GM12801 (cell line): ENCODE measurements around the gene CIB4.

ENCODE experiments used
- TF ChIP-seq, protein P1 (sequence below): IDR thresholded peaks from one replicate; pipeline ENCODE4 v1.5.1; 2011; ENCODE audit warnings: control low read depth; ENCODE audit not compliant: insufficient read length; ENCODE audit errors: extremely low read depth

Gene CIB4

GRCh38 chr2:26623541-26624495 lies 17.3 kb downstream of the CIB4 start:
- TF ChIP-seq, protein P1, sequence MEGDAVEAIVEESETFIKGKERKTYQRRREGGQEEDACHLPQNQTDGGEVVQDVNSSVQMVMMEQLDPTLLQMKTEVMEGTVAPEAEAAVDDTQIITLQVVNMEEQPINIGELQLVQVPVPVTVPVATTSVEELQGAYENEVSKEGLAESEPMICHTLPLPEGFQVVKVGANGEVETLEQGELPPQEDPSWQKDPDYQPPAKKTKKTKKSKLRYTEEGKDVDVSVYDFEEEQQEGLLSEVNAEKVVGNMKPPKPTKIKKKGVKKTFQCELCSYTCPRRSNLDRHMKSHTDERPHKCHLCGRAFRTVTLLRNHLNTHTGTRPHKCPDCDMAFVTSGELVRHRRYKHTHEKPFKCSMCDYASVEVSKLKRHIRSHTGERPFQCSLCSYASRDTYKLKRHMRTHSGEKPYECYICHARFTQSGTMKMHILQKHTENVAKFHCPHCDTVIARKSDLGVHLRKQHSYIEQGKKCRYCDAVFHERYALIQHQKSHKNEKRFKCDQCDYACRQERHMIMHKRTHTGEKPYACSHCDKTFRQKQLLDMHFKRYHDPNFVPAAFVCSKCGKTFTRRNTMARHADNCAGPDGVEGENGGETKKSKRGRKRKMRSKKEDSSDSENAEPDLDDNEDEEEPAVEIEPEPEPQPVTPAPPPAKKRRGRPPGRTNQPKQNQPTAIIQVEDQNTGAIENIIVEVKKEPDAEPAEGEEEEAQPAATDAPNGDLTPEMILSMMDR, result no peak

GRCh38 chr2:26621469-26622199 lies 19.5 kb downstream of the CIB4 start:
- TF ChIP-seq, protein P1, result no peak

DNA sequence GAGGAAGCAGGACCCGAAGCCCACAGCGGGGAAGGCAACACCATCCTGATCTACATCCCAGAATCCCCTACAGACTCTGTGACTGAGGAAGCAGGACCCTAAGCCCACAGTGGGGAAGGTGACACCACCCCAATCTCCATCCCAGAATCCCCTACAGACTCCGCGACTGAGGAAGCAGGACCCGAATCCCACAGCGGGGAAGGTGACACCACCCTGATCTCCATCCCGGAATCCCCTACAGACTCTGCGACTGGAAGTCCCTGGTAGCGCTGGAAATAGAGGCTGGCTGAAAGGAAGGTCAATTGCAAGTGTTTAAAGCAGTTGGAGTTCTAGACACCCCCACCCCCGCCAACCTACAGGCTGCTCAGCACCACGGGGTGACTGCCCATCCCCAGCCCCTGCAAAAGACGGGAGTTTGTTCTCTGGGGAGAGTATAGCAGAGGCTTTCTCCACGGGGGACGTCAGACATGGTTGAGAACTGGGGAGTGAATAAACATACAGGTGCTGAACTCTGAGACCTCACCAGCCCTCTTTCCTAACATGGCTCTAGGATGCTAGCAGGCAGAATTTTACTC lies 21.0 kb downstream of the CIB4 start:
- TF ChIP-seq, protein P1, result no peak

DNA sequence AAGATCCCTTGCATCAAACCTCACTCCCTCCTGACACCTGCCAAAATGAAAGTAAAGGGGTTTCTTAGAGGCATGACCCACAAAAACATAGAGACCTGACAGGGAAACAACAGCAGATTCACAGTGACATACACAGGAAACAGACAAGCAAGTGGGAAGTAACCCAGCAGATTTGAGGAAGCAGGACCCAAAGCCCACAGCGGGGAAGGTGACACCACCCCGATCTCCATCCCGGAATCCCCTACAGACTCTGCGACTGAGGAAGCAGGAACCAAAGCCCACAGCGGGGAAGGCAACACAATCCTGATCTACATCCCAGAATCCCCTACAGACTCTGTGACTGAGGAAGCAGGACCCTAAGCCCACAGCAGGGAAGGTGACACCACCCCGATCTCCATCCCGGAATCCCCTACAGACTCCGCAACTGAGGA lies 21.6 kb downstream of the CIB4 start:
- TF ChIP-seq, protein P1, result no peak

DNA sequence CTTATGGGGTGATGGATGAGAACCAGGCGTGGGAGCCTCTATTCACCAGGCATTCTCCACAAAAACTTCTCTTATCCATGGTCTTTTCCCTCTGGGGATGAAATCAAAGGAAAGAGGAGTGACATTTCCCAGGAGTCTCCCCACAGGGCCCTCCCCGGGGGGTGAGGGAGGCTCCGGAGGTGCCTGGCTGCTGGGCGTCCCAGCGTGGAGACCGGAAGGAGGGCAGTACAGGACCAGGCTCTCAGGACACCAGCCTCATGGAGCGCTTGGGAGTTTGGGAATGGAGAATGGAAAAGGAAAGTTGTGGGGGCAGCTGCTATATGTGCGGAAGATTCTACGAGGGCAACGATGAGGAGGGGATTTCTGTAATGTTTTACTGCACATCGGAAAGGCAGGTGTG lies 22.1 kb downstream of the CIB4 start:
- TF ChIP-seq, protein P1, result no peak

GRCh38 chr2:26618611-26619010 lies 22.6 kb downstream of the CIB4 start:
- TF ChIP-seq, protein P1, result no peak

GRCh38 chr2:26617588-26618083 lies 23.5 kb downstream of the CIB4 start:
- TF ChIP-seq, protein P1, result no peak
